Activated CD8-positive, alpha-beta T cell treated with anti-CD3 and anti-CD28 coated beads, Interleukin-2, amount 10 ng/mL, durations not matched to agents 7 days and 5 days (primary cell): Measurements from ENCODE around the gene NDUFB5. TPM values are rescaled to one million over a fixed set of nuclear protein-coding genes. Genes with fewer than 3 reads are reported as not detected.

Experiments
- ATAC-seq: fragments of 150-1000 bp; cut with Tn5 transposase; one replicate; pipeline ENCODE4 v1.10.0; 2021; ENCODE audit warnings: moderate library complexity
- CTCF ChIA-PET: fragments of 350-600 bp; sonication (Branson Sonifier 250); formaldehyde crosslinking; loops from one replicate; lab custom pipeline; 2021; ENCODE audit warnings: antibody characterized with exemption; lab: Charles Lee
- POLR2A ChIA-PET: fragments of 350-600 bp; sonication (Branson Sonifier 250); formaldehyde crosslinking; loops from one replicate; lab custom pipeline; 2021; ENCODE audit warnings: antibody characterized with exemption; lab: Charles Lee
- DNase-seq: peaks from one replicate; pipeline ENCODE4 v3.0.0-alpha.2; 2020
- H3K27ac Mint-ChIP-seq: one replicate; pipeline ENCODE4 v1.8.0; 2021; ENCODE audit warnings: mild to moderate bottlenecking, mixed read lengths
- H3K27me3 Mint-ChIP-seq: one replicate; pipeline ENCODE4 v1.8.0; 2021; ENCODE audit warnings: low read depth, mixed read lengths
- H3K36me3 Mint-ChIP-seq: one replicate; pipeline ENCODE4 v1.8.0; 2021; ENCODE audit warnings: low read depth, mixed read lengths
- H3K4me1 Mint-ChIP-seq: one replicate; pipeline ENCODE4 v1.8.0; 2021; ENCODE audit warnings: low read depth, mixed read lengths
- H3K4me3 Mint-ChIP-seq: one replicate; pipeline ENCODE4 v1.8.0; 2021; ENCODE audit warnings: mild to moderate bottlenecking, mixed read lengths
- H3K9me3 Mint-ChIP-seq: one replicate; pipeline ENCODE4 v1.8.0; 2022; ENCODE audit warnings: mixed read lengths; ENCODE audit not compliant: insufficient read depth
- total RNA-seq, 2 experiments: library from RNA; stranded (reverse); gene quantifications; one replicate each; pipeline ENCODE4 v1.2.3, GENCODE V29; 2021

The NDUFB5 gene
- total RNA-seq, 2 experiments from 2014 or later = 87.1 to 95.9 TPM

DNA sequence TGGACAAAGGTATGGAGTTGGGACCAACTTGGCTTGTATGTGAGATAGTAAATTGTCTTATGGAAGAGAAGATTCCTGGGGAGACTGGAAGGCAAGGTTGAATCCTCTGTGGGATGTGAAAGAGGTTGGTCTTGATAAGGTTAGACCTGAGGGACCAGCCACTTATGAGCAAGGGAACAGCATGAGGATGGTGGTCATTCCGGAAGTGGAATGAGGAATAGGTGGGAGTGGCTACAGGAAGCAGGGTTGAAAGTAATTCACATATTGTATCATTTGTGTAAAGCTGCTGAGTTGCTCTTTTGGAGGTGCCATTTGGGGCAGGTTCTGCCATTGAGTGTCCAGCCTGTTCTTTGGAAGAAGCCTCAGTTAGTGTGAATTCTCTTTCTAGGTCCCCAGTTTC is 61.4 kb downstream of the NDUFB5 start:
- no peak overlapping the region for H3K4me3 Mint-ChIP-seq
- no peaks in the 10 kb centered on the region for H3K36me3 Mint-ChIP-seq
- DNase-seq = no peak
- ATAC-seq = no peak
- H3K27me3 Mint-ChIP-seq = no peaks in the 10 kb centered on the region
- no peak overlapping the region for H3K27ac Mint-ChIP-seq
- POLR2A ChIA-PET = no interaction called here
- CTCF ChIA-PET = no interaction called here
- H3K9me3 Mint-ChIP-seq = no peaks in the 10 kb centered on the region
- no peaks in the 10 kb centered on the region for H3K4me1 Mint-ChIP-seq

DNA sequence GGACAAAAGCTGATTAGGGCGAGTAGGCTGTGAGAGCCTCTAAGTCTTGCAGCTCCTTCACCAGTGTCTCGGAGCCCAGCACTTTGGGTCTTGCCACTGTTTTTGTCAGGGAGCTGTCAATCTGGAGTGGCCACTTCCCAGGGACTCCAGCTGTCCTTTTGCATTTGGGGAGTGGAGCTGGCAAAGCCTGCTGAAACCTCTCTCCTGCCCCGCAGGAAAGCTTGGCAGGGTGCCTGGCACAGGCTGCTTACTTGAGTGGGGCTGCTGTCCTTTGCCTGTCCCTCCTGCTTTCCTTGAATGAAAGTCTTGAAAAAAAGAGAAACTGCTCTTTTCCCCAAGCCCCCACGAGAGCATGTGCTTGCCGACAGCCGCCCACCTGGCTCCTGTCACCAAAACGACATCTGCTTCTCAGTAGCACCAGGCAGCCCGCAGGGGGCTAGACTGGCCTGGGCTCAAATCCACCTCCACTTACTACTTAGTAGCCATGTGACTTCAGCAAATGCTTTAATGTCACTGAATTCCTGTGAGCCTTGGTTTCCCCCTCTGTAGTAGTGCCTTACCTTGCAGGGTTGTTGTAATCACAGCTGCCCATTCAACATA is 61.9 kb downstream of the NDUFB5 start:
- Mint-ChIP-seq H3K36me3 (no peaks in the 10 kb centered on the region), H3K27ac (no peak overlapping the region), H3K27me3 (no peaks in the 10 kb centered on the region), H3K4me3 (no peak overlapping the region), H3K4me1 (no peaks in the 10 kb centered on the region), H3K9me3 (no peaks in the 10 kb centered on the region)
- ATAC-seq (no peak), DNase-seq (no peak)
- POLR2A ChIA-PET = no interaction called here
- CTCF ChIA-PET = no interaction called here

DNA sequence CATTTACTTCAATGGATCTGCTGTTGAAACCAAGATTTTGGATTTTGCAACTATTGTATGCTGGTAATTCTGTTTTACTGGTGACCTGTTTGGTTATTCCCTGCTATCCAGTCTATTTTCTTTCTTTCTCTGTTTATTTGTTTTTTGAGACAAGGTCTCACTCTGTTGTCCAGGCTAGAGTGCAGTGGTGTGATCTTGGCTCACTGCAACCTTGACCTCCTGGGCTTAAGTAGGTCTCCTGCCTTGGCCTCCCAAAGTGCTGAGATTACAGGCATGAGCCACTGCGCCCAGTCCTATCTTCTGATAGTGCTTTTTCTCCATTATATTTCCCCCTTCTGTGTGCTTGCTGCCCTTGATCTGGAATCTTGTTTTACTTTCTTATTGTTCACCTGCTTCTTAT is 63.8 kb downstream of the NDUFB5 start:
- Mint-ChIP-seq H3K4me3 (no peak overlapping the region), H3K36me3 (no peaks in the 10 kb centered on the region), H3K9me3 (no peaks in the 10 kb centered on the region), H3K27me3 (no peaks in the 10 kb centered on the region), H3K27ac (no peak overlapping the region), H3K4me1 (no peaks in the 10 kb centered on the region)
- ATAC-seq (no peak), DNase-seq (no peak)
- CTCF ChIA-PET = no interaction called here
- POLR2A ChIA-PET = no interaction called here

DNA sequence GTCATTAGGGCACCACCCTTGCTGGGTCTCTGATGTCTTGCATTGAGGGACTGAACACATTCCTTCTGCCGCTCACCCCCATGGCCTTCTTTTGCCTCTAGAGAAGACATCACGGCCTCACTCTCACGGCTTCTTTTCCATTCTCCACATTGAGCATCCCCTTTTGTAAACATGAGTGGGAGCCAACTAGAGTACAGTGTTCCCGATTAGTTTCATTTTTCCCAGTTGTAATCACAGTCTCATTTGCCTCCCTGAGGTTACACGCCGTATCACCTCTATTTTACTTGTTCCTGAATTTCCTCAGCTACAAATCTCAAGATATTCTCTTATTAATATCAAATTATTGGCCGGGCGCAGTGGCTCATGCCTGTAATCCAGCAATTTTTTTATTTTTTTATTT is 65.7 kb downstream of the NDUFB5 start:
- no peaks in the 10 kb centered on the region for H3K27me3 Mint-ChIP-seq
- CTCF ChIA-PET = no interaction called here
- H3K36me3 Mint-ChIP-seq = no peaks in the 10 kb centered on the region
- H3K4me1 Mint-ChIP-seq = no peaks in the 10 kb centered on the region
- DNase-seq (no peak), ATAC-seq (no peak)
- no peak overlapping the region for H3K4me3 Mint-ChIP-seq
- no peak overlapping the region for H3K27ac Mint-ChIP-seq
- H3K9me3 Mint-ChIP-seq = no peaks in the 10 kb centered on the region
- POLR2A ChIA-PET = no interaction called here

DNA sequence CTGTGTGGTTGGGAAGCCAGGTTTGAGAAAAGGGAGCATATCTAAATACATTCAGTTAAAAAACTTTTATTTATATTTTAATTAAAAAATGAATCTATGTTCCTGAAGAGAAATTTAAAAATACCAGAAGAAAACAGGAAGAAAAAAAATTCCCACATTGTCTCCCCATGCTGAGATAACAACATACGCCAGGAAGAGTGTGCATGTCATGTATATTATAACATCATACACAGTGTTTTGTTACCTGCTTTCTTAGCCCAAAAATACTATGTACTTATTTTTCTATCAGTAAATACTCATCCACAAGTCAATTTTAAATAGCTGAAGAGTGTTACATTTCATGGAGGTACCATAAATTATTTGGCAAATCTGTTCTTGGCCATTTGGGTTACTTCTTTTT is 66.7 kb downstream of the NDUFB5 start:
- Mint-ChIP-seq H3K36me3 (no peaks in the 10 kb centered on the region), H3K4me1 (no peaks in the 10 kb centered on the region), H3K9me3 (no peaks in the 10 kb centered on the region), H3K4me3 (no peak overlapping the region), H3K27ac (no peak overlapping the region), H3K27me3 (no peaks in the 10 kb centered on the region)
- ChIA-PET POLR2A (no interaction called here), CTCF (no interaction called here)
- ATAC-seq = no peak
- DNase-seq = no peak

DNA sequence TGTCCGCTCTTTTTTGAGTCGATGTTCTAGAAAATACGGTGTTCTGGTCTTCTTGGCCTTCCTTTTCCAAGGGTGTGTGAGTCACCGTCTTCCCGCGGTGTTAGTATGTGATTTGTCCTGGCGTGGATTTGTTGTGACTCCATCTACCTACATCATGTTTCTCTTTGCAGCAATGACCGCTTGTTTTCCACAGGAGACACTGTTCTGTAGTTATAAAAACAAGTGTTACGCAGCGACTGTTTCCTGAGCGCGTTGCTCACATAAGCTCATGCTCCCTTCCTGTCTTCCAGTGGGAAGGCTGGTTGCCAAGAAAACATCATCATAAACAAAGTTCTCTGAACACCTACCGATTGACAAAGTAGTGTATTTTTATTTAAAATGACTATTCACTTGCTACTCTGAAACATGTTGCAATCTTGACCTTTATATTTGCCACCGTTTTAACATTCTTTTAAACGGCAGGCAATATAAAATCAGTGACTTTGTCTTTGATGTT is 67.2 kb downstream of the NDUFB5 start:
- Mint-ChIP-seq H3K4me3 (no peak overlapping the region), H3K27ac (no peak overlapping the region), H3K36me3 (no peaks in the 10 kb centered on the region), H3K9me3 (no peaks in the 10 kb centered on the region), H3K27me3 (no peaks in the 10 kb centered on the region), H3K4me1 (no peaks in the 10 kb centered on the region)
- DNase-seq (no peak), ATAC-seq (no peak)
- POLR2A ChIA-PET = no interaction called here
- CTCF ChIA-PET = no interaction called here

DNA sequence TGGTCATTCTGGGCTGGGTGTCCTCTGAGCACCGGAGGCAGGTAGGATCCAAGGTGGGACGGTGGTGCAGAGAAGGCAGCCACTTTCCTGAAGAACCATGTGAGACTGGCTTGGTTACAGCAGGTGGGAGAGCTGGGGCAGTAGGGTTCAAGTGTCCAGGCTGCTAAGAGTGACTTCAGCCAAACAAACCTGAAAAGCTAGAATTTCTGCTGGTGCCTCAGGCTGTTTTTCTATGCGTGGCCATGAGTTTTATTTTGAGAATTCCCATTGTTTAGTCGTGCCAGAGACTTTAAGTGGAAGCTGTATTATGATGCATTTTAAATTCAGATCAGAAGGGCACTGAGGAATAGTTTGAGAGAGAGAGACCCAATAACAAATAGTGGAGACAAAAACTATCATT is 68.3 kb downstream of the NDUFB5 start:
- ChIA-PET POLR2A (no interaction called here), CTCF (no interaction called here)
- no peak overlapping the region for H3K4me3 Mint-ChIP-seq
- no peaks in the 10 kb centered on the region for H3K4me1 Mint-ChIP-seq
- no peak for ATAC-seq
- DNase-seq = no peak
- H3K27me3 Mint-ChIP-seq = no peaks in the 10 kb centered on the region
- no peaks in the 10 kb centered on the region for H3K36me3 Mint-ChIP-seq
- H3K27ac Mint-ChIP-seq = no peak overlapping the region
- H3K9me3 Mint-ChIP-seq = no peaks in the 10 kb centered on the region

DNA sequence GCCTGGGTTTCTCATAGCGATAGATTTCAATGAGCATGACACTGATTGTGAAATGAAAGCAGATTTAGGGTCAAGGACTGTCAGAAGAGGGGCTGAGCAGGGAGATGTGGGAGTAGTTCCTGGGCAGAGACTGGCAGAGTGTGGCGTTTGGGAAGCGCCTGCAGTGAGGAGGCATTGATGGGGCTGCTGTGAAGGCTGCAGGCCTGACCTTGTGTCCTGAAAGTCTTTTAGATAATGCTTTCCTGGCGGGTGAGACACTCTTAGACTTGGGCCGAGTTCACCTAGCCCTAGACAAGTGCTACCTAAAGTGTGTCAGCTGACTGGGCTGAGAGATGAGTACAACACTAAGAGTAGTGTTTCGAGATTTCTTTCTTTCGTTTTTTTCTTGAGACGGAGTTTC is 68.9 kb downstream of the NDUFB5 start:
- ChIA-PET POLR2A (no interaction called here), CTCF (no interaction called here)
- no peak overlapping the region for H3K27ac Mint-ChIP-seq
- ATAC-seq = no peak
- no peaks in the 10 kb centered on the region for H3K27me3 Mint-ChIP-seq
- H3K4me3 Mint-ChIP-seq = no peak overlapping the region
- no peaks in the 10 kb centered on the region for H3K9me3 Mint-ChIP-seq
- no peaks in the 10 kb centered on the region for H3K4me1 Mint-ChIP-seq
- no peaks in the 10 kb centered on the region for H3K36me3 Mint-ChIP-seq
- DNase-seq = no peak

DNA sequence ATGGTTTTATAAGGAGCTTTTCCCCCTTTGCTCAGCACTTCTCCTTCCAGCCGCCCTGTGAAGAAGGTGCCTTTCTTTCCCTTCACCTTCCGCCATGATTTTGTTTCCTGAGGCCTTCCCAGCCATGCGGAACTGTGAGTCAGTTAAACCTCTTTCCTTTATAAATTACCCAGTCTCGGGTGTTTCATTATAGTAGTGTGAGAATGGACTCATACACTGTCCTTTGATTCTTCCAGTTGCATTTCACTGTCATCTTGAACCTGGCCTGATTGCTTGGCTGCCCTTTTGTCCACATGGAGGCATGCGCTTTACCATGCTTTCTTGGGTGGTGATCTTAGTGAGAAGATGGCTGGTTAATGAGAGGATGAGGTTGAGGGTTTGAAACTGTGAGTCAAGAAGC is 71.5 kb downstream of the NDUFB5 start:
- Mint-ChIP-seq H3K4me1 (no peaks in the 10 kb centered on the region), H3K9me3 (no peaks in the 10 kb centered on the region), H3K27me3 (no peaks in the 10 kb centered on the region), H3K27ac (no peak overlapping the region), H3K36me3 (no peaks in the 10 kb centered on the region), H3K4me3 (no peak overlapping the region)
- ChIA-PET POLR2A (no interaction called here), CTCF (interaction anchor here (1.4 kb wide), 1 partner anchor 26 kb away, joined by 3 read pairs; no protein-coding TSS in a partner anchor)
- DNase-seq (no peak), ATAC-seq (no peak)

Other genes starting within 250 kb of the NDUFB5 start
- 10 to 100 TPM in 1 of 2 experiments, 1 to 10 TPM in 1; 6.7 to 10.3 TPM for gene GNB4, start 153.3 kb upstream of the NDUFB5 start, total RNA-seq
- 10 to 100 TPM; 86.5 to 88.3 TPM for gene ACTL6A, start 41.9 kb upstream of the NDUFB5 start, total RNA-seq
- 10 to 100 TPM; 36.8 to 39.9 TPM for gene MRPL47, start 156 bp upstream of the NDUFB5 start, total RNA-seq
- gene USP13, start 48.2 kb downstream of the NDUFB5 start, total RNA-seq = 10 to 100 TPM in 1 of 2 experiments, 1 to 10 TPM in 1; 9.6 to 10.5 TPM